Lower leg skin (tissue), 4 donors: ENCODE data around the gene DYRK1A. TPM values are rescaled to one million over a fixed set of nuclear protein-coding genes. Genes with fewer than 3 reads are reported as not detected.

ENCODE experiments used
- DNase-seq, 2 donors: peaks; one replicate each; pipeline ENCODE4 v3.0.0-alpha.2; 2019; ENCODE audit warnings: low spot score in 2 of 2
- H3K4me3 ChIP-seq: fragments of 200-600 bp; sonication (generic); 2 replicates; pipeline ENCODE4 v1.5.1; 2017; ENCODE audit warnings: mild to moderate bottlenecking, low read depth; ENCODE audit not compliant: poor library complexity, severe bottlenecking
- POLR2A ChIP-seq, 2 donors: fragments of 450-650 bp; IDR thresholded peaks; one replicate each; pipeline ENCODE4 v1.6.1; 2016 to 2017; ENCODE audit warnings: antibody characterized with exemption in 2 of 2, mild to moderate bottlenecking in 1 of 2, moderate library complexity in 1 of 2
- WGBS, 2 donors: methylation state at CpG; one replicate each; pipeline ENCODE4 v1.1.5; 2018; 5-methylcytosine and 5-hydroxymethylcytosine counted together
- intact Hi-C: fragments of 100-400 bp; cut with DNase I; formaldehyde crosslinking; loops from one replicate; pipeline ENCODE4 v1.15.0; 2023; ENCODE audit warnings: low total_unique reads
- total RNA-seq, 4 donors: library from RNA; depleted of rRNA; stranded (reverse); fragments of >200 nt; gene quantifications; one replicate each; pipeline ENCODE4 v1.1.0, GENCODE V29; 2016
- TF ChIP-seq, protein P1 (sequence below), 3 donors: fragments of 450-650 bp; IDR thresholded peaks; one replicate each; pipeline ENCODE4 v1.5.1; 2016; ENCODE audit warnings: antibody characterized with exemption in 3 of 3, mild to moderate bottlenecking in 3 of 3, moderate library complexity in 2 of 3

The DYRK1A gene
- total RNA-seq, 4 donors from 2014 or later: 60.2 to 97.8 (median 79.8) TPM

DNA sequence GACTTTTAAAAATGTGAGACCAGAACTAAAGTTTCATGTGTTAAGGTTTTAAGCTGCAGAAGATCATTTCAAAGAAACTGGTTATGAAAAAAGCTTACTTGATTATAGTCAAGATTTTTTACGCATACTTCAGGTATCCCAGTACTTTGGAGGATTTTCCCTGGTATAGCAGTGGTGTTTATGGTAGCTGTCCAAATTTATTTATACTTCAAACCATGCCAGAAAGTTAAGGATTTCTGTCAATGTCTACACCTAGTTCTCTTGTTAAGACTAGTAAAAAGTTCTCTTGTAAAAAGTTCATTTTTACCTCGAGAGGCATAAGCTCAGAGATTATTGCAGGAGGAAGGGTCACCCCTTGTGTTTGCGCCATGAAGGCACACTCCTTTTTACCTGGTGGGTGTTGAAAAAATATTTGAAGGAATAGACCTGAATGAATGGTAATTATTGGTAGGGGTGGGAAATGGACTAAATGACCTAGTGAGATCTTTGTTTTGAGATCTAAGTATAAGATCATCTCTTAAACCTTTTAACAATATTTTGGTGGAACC is 2.8 kb downstream of the DYRK1A start:
- WGBS, 2 donors: 30 to 33% methylated on average over 3 of the region's 3 CpGs
- no peak for DNase-seq
- no peak overlapping the region for H3K4me3 ChIP-seq
- intact Hi-C loops: no loop called here
- no peak for TF ChIP-seq POLR2A (IDR thresholded peaks at IDR 0.05)
- TF ChIP-seq, protein P1, sequence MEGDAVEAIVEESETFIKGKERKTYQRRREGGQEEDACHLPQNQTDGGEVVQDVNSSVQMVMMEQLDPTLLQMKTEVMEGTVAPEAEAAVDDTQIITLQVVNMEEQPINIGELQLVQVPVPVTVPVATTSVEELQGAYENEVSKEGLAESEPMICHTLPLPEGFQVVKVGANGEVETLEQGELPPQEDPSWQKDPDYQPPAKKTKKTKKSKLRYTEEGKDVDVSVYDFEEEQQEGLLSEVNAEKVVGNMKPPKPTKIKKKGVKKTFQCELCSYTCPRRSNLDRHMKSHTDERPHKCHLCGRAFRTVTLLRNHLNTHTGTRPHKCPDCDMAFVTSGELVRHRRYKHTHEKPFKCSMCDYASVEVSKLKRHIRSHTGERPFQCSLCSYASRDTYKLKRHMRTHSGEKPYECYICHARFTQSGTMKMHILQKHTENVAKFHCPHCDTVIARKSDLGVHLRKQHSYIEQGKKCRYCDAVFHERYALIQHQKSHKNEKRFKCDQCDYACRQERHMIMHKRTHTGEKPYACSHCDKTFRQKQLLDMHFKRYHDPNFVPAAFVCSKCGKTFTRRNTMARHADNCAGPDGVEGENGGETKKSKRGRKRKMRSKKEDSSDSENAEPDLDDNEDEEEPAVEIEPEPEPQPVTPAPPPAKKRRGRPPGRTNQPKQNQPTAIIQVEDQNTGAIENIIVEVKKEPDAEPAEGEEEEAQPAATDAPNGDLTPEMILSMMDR (IDR thresholded peaks at IDR 0.05): no peak

GRCh38 chr21:37370152-37371040 is 3.8 kb downstream of the DYRK1A start:
- TF ChIP-seq, protein P1 (IDR thresholded peaks at IDR 0.05): no peak
- no peak for TF ChIP-seq POLR2A (IDR thresholded peaks at IDR 0.05)
- DNase-seq: no peak
- no peak overlapping the region for H3K4me3 ChIP-seq
- WGBS, 2 donors: 14 to 16% methylated on average over 8 of the region's 8 CpGs
- intact Hi-C loops: no loop called here

DNA sequence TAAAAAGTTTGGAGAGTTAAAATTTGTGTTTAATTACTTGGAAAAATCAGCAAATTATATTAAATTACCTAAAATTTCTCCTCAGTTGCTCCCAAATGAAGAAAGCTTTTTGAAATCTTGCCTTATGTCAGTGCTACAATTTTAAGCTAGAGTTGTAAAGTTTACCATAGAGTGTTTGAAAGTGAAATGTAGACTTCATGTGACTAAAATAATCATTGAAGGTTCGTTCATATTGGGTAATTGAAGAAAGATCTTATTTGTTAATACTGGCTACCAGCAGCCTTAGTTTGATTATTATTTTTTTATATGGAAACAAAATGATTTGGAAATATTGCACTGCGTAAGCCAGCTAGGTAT is 4.4 kb downstream of the DYRK1A start:
- intact Hi-C loops: no loop called here
- H3K4me3 ChIP-seq: no peak overlapping the region
- no peak for DNase-seq
- WGBS, 2 donors: 52 to 55% methylated on average over 2 of the region's 2 CpGs
- TF ChIP-seq, protein P1 (IDR thresholded peaks at IDR 0.05): no peak
- no peak for TF ChIP-seq POLR2A (IDR thresholded peaks at IDR 0.05)

- TF ChIP-seq POLR2A (IDR thresholded peaks at IDR 0.05): no peak
- TF ChIP-seq, protein P1 (IDR thresholded peaks at IDR 0.05): no peak
- no peak for DNase-seq
- 97 to 98% methylated on average over 3 of the region's 3 CpGs for WGBS, 2 donors
- H3K4me3 ChIP-seq: no peak overlapping the region
- intact Hi-C loops: no loop called here
These were observed 5.7 kb downstream of the DYRK1A start for GRCh38 chr21:37372127-37372731.

- intact Hi-C loops: no loop called here
- H3K4me3 ChIP-seq: no peak overlapping the region
- TF ChIP-seq, protein P1 (IDR thresholded peaks at IDR 0.05): no peak
- TF ChIP-seq POLR2A (IDR thresholded peaks at IDR 0.05): no peak
- WGBS, 2 donors: 84 to 85% methylated on average over 3 of the region's 3 CpGs
- DNase-seq: no peak
These were observed 6.4 kb downstream of the DYRK1A start for GRCh38 chr21:37372951-37373350.
